NT2/D1 (cell line): ENCODE measurements around the gene ROBO3.

Experiments used
- SUZ12 ChIP-seq: IDR thresholded peaks from 2 replicates; pipeline ENCODE4 v1.6.1; 2011; ENCODE audit not compliant: insufficient read length, insufficient read depth; ENCODE audit errors: extremely low read depth
- YY1 ChIP-seq: IDR thresholded peaks from 2 replicates; pipeline ENCODE4 v1.6.1; 2011; ENCODE audit not compliant: insufficient read length, insufficient read depth

GRCh38 chr11:124877631-124877909 lies 12.3 kb downstream of the ROBO3 start:
- TF ChIP-seq YY1: no peak
- no peak for TF ChIP-seq SUZ12
